HEK293 (cell line): ENCODE data around the gene RAPGEF5.

Source experiments
- CTCF ChIP-seq: fragments of 450-650 bp; formaldehyde crosslinking; IDR thresholded peaks from 2 replicates; pipeline ENCODE4 v1.5.1; 2016; ENCODE audit warnings: missing biosample characterization, missing genetic modification characterization
- ELK4 ChIP-seq: IDR thresholded peaks from 2 replicates; pipeline ENCODE4 v1.6.1; 2011; ENCODE audit warnings: mild to moderate bottlenecking, low read depth, low read length, borderline replicate concordance
- KLF16 ChIP-seq: fragments of 450-650 bp; formaldehyde crosslinking; IDR thresholded peaks from 2 replicates; pipeline ENCODE4 v1.5.1; 2017; ENCODE audit warnings: missing biosample characterization, missing genetic modification characterization
- REST ChIP-seq: fragments of 450-650 bp; formaldehyde crosslinking; IDR thresholded peaks from 2 replicates; pipeline ENCODE4 v1.5.1; 2016; ENCODE audit warnings: missing biosample characterization, missing genetic modification characterization
- SALL2 ChIP-seq: fragments of 450-650 bp; formaldehyde crosslinking; IDR thresholded peaks from 2 replicates; pipeline ENCODE4 v1.5.0; 2017; ENCODE audit warnings: missing biosample characterization, mild to moderate bottlenecking, missing genetic modification characterization, borderline replicate concordance
- ZBTB1 ChIP-seq: fragments of 450-650 bp; formaldehyde crosslinking; IDR thresholded peaks from 2 replicates; pipeline ENCODE4 v1.5.1; 2016; ENCODE audit warnings: missing biosample characterization, missing genetic modification characterization
- ZBTB21 ChIP-seq: fragments of 450-650 bp; formaldehyde crosslinking; IDR thresholded peaks from 2 replicates; pipeline ENCODE4 v1.5.1; 2017; ENCODE audit warnings: missing biosample characterization, missing genetic modification characterization
- ZNF175 ChIP-seq: fragments of 450-650 bp; formaldehyde crosslinking; IDR thresholded peaks from 2 replicates; pipeline ENCODE4 v1.5.1; 2016; ENCODE audit warnings: missing biosample characterization, missing genetic modification characterization
- ZNF18 ChIP-seq: fragments of 450-650 bp; formaldehyde crosslinking; IDR thresholded peaks from 2 replicates; pipeline ENCODE4 v1.5.1; 2016; ENCODE audit warnings: missing biosample characterization, missing genetic modification characterization
- ZNF274 ChIP-seq, 2 experiments: fragments of 200-500 bp in 1 of 2; fragments of 450-650 bp in 1 of 2; sonication (Bioruptor generic) in 1 of 2; formaldehyde crosslinking in 1 of 2; IDR thresholded peaks; 2 replicates each; pipeline versions ENCODE4 v1.5.1 to v1.6.1; 2014 to 2016; ENCODE audit warnings: borderline replicate concordance in 1 of 2, inconsistent platforms in 1 of 2, low read length in 1 of 2, missing biosample characterization in 1 of 2, missing genetic modification characterization in 1 of 2
- ZNF423 ChIP-seq: fragments of 450-650 bp; formaldehyde crosslinking; IDR thresholded peaks from 2 replicates; pipeline ENCODE4 v1.5.1; 2016; ENCODE audit warnings: missing biosample characterization, missing genetic modification characterization
- ZNF561 ChIP-seq: fragments of 450-650 bp; IDR thresholded peaks from 2 replicates; pipeline ENCODE4 v1.5.1; 2018; ENCODE audit warnings: missing biosample characterization, missing genetic modification characterization, borderline replicate concordance
- ZNF664 ChIP-seq: fragments of 450-650 bp; formaldehyde crosslinking; IDR thresholded peaks from 2 replicates; pipeline ENCODE4 v1.5.1; 2016; ENCODE audit warnings: missing biosample characterization, missing genetic modification characterization
- ZNF704 ChIP-seq: fragments of 450-650 bp; formaldehyde crosslinking; IDR thresholded peaks from 2 replicates; pipeline ENCODE4 v1.5.1; 2016; ENCODE audit warnings: missing biosample characterization, missing genetic modification characterization

GRCh38 chr7:22404421-22405023 is 47.6 kb upstream of the RAPGEF5 start:
- TF ChIP-seq CTCF (tag by site-specific recombination) (no peak), ZNF423 (tag by site-specific recombination) (no peak), ZNF664 (no peak), KLF16 (tag by site-specific recombination) (no peak), REST (no peak), SALL2 (tag by site-specific recombination) (no peak), ZNF561 (tag by site-specific recombination) (no peak), ZBTB1 (tag by site-specific recombination) (no peak), ELK4 (no peak), ZNF274 (IDR thresholded peaks at IDR 0.05; ENCODE audit: low read length) (no peak), ZNF274 (tag by site-specific recombination; IDR thresholded peaks at IDR 0.05; ENCODE audit: borderline replicate concordance) (no peak), ZNF175 (tag by site-specific recombination) (no peak), ZNF18 (tag by site-specific recombination) (no peak), ZBTB21 (no peak), ZNF704 (tag by site-specific recombination) (no peak)
